HCT116 (cell line): ENCODE data around the gene GFOD1. TPM values are rescaled to one million over a fixed set of nuclear protein-coding genes. Genes with fewer than 3 reads are reported as not detected.

Experiments
- ATAC-seq: fragments of 200-7000 bp; cut with Tn5 transposase; 2 replicates; pipeline ENCODE4 v1.9.1; 2020; ENCODE audit warnings: mild to moderate bottlenecking, moderate library complexity
- BruUV-seq: library from RNA; stranded (reverse); fragments of 400-500 nt; replicated peaks from 2 replicates; lab custom pipeline; 2021; lab: Mats Ljungman, UMichigan
- CTCF ChIA-PET: fragments of 300-600 bp; sonication (Branson Sonifier 250); formaldehyde crosslinking; loops from one replicate; lab custom pipeline; 2021; ENCODE audit warnings: antibody characterized with exemption; lab: Charles Lee
- POLR2A ChIA-PET: fragments of 300-600, 350-600 bp; sonication (Branson Sonifier 250); formaldehyde crosslinking; loops from one replicate; lab custom pipeline; 2021; ENCODE audit warnings: antibody characterized with exemption; lab: Charles Lee
- RAD21 ChIA-PET, 2 experiments: fragments of 300-600 bp; sonication (Branson Sonifier 250); formaldehyde crosslinking; loops; one replicate each; lab custom pipeline; 2023; ENCODE audit warnings: low total read pairs in 2 of 2; ENCODE audit not compliant: uncharacterized antibody in 2 of 2, unreplicated experiment in 2 of 2, low non-redundant PET in 1 of 2; lab: Charles Lee
- DNase-seq: peaks from one replicate; pipeline ENCODE4 v3.0.0-alpha.2; 2010; ENCODE audit warnings: low read depth, low spot score
- H2AFZ ChIP-seq: fragments of 200-600 bp; shearing (Covaris generic), sonication (generic); 2 replicates; pipeline ENCODE4 v1.6.1; 2017; ENCODE audit warnings: low read depth, mixed run types, mixed read lengths, antibody characterized with exemption, low read length; ENCODE audit not compliant: poor library complexity, severe bottlenecking
- H3K27ac ChIP-seq: 2 replicates; pipeline ENCODE4 v1.5.1; 2012; ENCODE audit warnings: low read depth, low read length
- H3K27me3 ChIP-seq: fragments of 200-600 bp; sonication (generic); 2 replicates; pipeline ENCODE4 v1.6.1; 2016; ENCODE audit warnings: mixed run types, low read length, mixed read lengths; ENCODE audit not compliant: insufficient read depth
- H3K36me3 ChIP-seq, 2 experiments: fragments of 200-500 bp in 1 of 2; fragments of 200-600 bp in 1 of 2; sonication (Bioruptor generic) in 1 of 2; sonication (generic) in 1 of 2; 2 replicates each; pipeline versions ENCODE4 v1.5.1 to v1.6.1; 2014 to 2016; ENCODE audit warnings: low read length in 2 of 2, inconsistent platforms in 1 of 2, mixed read lengths in 1 of 2, mixed run types in 1 of 2; ENCODE audit not compliant: insufficient read depth in 2 of 2, control insufficient read depth in 1 of 2
- H3K4me1 ChIP-seq, 2 experiments: fragments of 200-600 bp in 1 of 2; sonication (generic) in 1 of 2; 2 replicates each; pipeline versions ENCODE4 v1.5.1 to v1.6.1; 2012 to 2017; ENCODE audit warnings: low read length in 2 of 2, inconsistent platforms in 1 of 2, mild to moderate bottlenecking in 1 of 2, mixed read lengths in 1 of 2, mixed run types in 1 of 2, moderate library complexity in 1 of 2; ENCODE audit not compliant: insufficient read depth in 2 of 2, control insufficient read depth in 1 of 2
- H3K4me2 ChIP-seq: fragments of 200-600 bp; sonication (generic); 2 replicates; pipeline ENCODE4 v1.6.1; 2017; ENCODE audit warnings: mixed run types, low read length, mixed read lengths
- H3K4me3 ChIP-seq, 2 experiments: fragments of 200-600 bp in 1 of 2; sonication (generic) in 1 of 2; replicated peaks in 1 of 2; 2 replicates each; pipeline ENCODE4 v1.5.1; 2011 to 2016; ENCODE audit warnings: low read length in 2 of 2, control low read depth in 1 of 2, low read depth in 1 of 2, mild to moderate bottlenecking in 1 of 2, mixed read lengths in 1 of 2, mixed run types in 1 of 2
- H3K79me2 ChIP-seq: fragments of 200-600 bp; sonication (generic); 2 replicates; pipeline ENCODE4 v1.6.1; 2017; ENCODE audit warnings: mild to moderate bottlenecking, mixed run types, low read length, moderate library complexity, mixed read lengths; ENCODE audit not compliant: insufficient read depth
- H3K9ac ChIP-seq: fragments of 200-600 bp; sonication (generic); 2 replicates; pipeline ENCODE4 v1.6.1; 2016; ENCODE audit warnings: low read length, mixed read lengths
- H3K9me2 ChIP-seq: fragments of 200-600 bp; sonication (generic), shearing (Covaris generic); 2 replicates; pipeline ENCODE4 v1.6.1; 2017; ENCODE audit warnings: mixed run types, mild to moderate bottlenecking, moderate library complexity; ENCODE audit not compliant: insufficient read depth
- H3K9me3 ChIP-seq, 2 experiments: fragments of 200-500 bp in 1 of 2; fragments of 200-600 bp in 1 of 2; sonication (Bioruptor generic) in 1 of 2; sonication (generic) in 1 of 2; 2 replicates each; pipeline ENCODE4 v1.6.1; 2014 to 2017; ENCODE audit warnings: low read length in 2 of 2, mixed read lengths in 2 of 2, inconsistent platforms in 1 of 2, low read depth in 1 of 2, mild to moderate bottlenecking in 1 of 2, mixed run types in 1 of 2, moderate library complexity in 1 of 2; ENCODE audit not compliant: control insufficient read depth in 1 of 2, insufficient read depth in 1 of 2
- H4K20me1 ChIP-seq: fragments of 200-600 bp; sonication (generic), shearing (Covaris generic); 2 replicates; pipeline ENCODE4 v1.6.1; 2017; ENCODE audit warnings: mixed run types, mild to moderate bottlenecking, moderate library complexity; ENCODE audit not compliant: insufficient read depth
- CBX3 ChIP-seq: IDR thresholded peaks from 2 replicates; pipeline ENCODE4 v1.6.1; 2012; ENCODE audit warnings: low read depth
- FOSL1 ChIP-seq: IDR thresholded peaks from 2 replicates; pipeline ENCODE4 v1.6.1; 2012; ENCODE audit warnings: low read depth
- JUND ChIP-seq: IDR thresholded peaks from 2 replicates; pipeline ENCODE4 v1.6.1; 2012
- POLR2A ChIP-seq: IDR thresholded peaks from 2 replicates; pipeline ENCODE4 v1.7.0; 2011; ENCODE audit warnings: borderline replicate concordance; ENCODE audit not compliant: insufficient read depth, insufficient read length; ENCODE audit errors: extremely low read depth
- POLR2AphosphoS5 ChIP-seq: IDR thresholded peaks from 2 replicates; pipeline ENCODE4 v1.6.1; 2011; ENCODE audit warnings: mild to moderate bottlenecking, low read depth, low read length, moderate library complexity
- RAD21 ChIP-seq: IDR thresholded peaks from 2 replicates; pipeline ENCODE4 v1.6.1; 2012; ENCODE audit warnings: low read depth, mild to moderate bottlenecking
- SIN3A ChIP-seq: IDR thresholded peaks from 2 replicates; pipeline ENCODE4 v1.6.1; 2012; ENCODE audit warnings: low read depth
- SRF ChIP-seq: IDR thresholded peaks from 2 replicates; pipeline ENCODE4 v1.6.1; 2012; ENCODE audit warnings: low read depth
- TCF7L2 ChIP-seq: IDR thresholded peaks from 2 replicates; pipeline ENCODE4 v1.7.0; 2011; ENCODE audit warnings: borderline replicate concordance, inconsistent platforms; ENCODE audit not compliant: insufficient read depth, insufficient read length; ENCODE audit errors: extremely low read depth
- YY1 ChIP-seq: IDR thresholded peaks from 2 replicates; pipeline ENCODE4 v1.6.1; 2011; ENCODE audit warnings: low read length, low read depth, moderate library complexity, mild to moderate bottlenecking; ENCODE audit not compliant: insufficient replicate concordance; ENCODE audit errors: extremely low read depth
- ZNF274 ChIP-seq: fragments of 200-500 bp; sonication (Bioruptor generic); IDR thresholded peaks from 2 replicates; pipeline ENCODE4 v1.6.1; 2014; ENCODE audit warnings: mild to moderate bottlenecking, low read depth, low read length, inconsistent platforms
- intact Hi-C: fragments of 100-400 bp; cut with micrococcal nuclease; formaldehyde crosslinking; loops from 2 replicates; pipeline ENCODE4 v1.10.0; 2022
- total RNA-seq: library from RNA; stranded (reverse); gene quantifications from one replicate; pipeline ENCODE4 v1.2.1, GENCODE V29; 2021; ENCODE audit not compliant: unreplicated experiment
- TF ChIP-seq, protein P1 (sequence below): IDR thresholded peaks from 2 replicates; pipeline ENCODE4 v1.6.1; 2012
- TF ChIP-seq, protein P2 (sequence below): IDR thresholded peaks from 2 replicates; pipeline ENCODE4 v1.6.1; 2011; ENCODE audit warnings: mild to moderate bottlenecking, low read length, moderate library complexity; ENCODE audit not compliant: insufficient replicate concordance; ENCODE audit errors: extremely low read depth
- TF ChIP-seq, protein P3 (sequence below): IDR thresholded peaks from 2 replicates; pipeline ENCODE4 v1.6.1; 2012
- TF ChIP-seq, protein P4 (sequence below), 3 experiments: fragments of 200-600 bp in 1 of 3; sonication (generic) in 1 of 3; IDR thresholded peaks in 2 of 3; conservative IDR thresholded peaks in 1 of 3; 2 replicates each; pipeline ENCODE4 v1.5.1; 2012 to 2017; ENCODE audit warnings: low read depth in 2 of 3, low read length in 2 of 3, antibody characterized with exemption in 1 of 3, borderline replicate concordance in 1 of 3, control low read depth in 1 of 3, mild to moderate bottlenecking in 1 of 3, mixed read lengths in 1 of 3, mixed run types in 1 of 3, moderate library complexity in 1 of 3; ENCODE audit not compliant: insufficient read depth in 1 of 3

Gene GFOD1
- total RNA-seq, 1 experiment from 2014 or later: 3.8 TPM

DNA sequence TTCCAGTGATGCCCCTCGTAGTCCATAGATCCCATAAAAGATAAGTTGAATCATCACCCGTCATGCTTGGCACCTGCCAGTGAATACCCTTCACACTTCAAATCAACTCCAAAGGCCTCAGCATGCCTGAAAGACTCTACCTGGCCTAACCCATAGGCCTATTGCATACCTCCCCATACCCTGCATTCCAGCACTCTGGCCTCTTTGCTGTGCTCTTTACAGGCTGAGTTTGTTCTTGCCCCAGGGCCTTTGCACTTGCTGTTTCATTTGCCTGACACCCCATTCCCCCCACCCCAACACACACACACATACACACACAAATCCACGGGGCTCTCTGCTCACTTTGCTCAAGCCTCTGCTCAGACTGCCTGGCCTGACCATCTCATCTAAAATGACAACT lies 3.0 kb upstream of the GFOD1 start:
- Histone ChIP-seq H3K4me2 (no peak overlapping the region), H3K4me1 (peaks cover 7 to 23% of the 10 kb centered on the region in 2 experiments; a peak in 3 of 4 replicates), H3K27me3 (no peaks in the 10 kb centered on the region), H3K4me3 (no peak overlapping the region), H2AFZ (no peak overlapping the region), H3K9me3 (no peaks in the 10 kb centered on the region), H4K20me1 (no peaks in the 10 kb centered on the region), H3K27ac (no peak overlapping the region), H3K36me3 (no peaks in the 10 kb centered on the region), H3K79me2 (no peaks in the 10 kb centered on the region), H3K9ac (no peak overlapping the region), H3K9me2 (no peaks in the 10 kb centered on the region)
- DNase-seq: no peak
- ChIA-PET POLR2A (no interaction called here), RAD21 (no interaction called here), CTCF (no interaction called here)
- TF ChIP-seq, protein P1, sequence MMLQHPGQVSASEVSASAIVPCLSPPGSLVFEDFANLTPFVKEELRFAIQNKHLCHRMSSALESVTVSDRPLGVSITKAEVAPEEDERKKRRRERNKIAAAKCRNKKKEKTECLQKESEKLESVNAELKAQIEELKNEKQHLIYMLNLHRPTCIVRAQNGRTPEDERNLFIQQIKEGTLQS: no peak
- TF ChIP-seq CBX3: no peak
- TF ChIP-seq RAD21: no peak
- TF ChIP-seq YY1: no peak
- no peak for TF ChIP-seq FOSL1
- intact Hi-C loops: no loop called here
- no TSS peak for BruUV-seq
- ATAC-seq: no peak

DNA sequence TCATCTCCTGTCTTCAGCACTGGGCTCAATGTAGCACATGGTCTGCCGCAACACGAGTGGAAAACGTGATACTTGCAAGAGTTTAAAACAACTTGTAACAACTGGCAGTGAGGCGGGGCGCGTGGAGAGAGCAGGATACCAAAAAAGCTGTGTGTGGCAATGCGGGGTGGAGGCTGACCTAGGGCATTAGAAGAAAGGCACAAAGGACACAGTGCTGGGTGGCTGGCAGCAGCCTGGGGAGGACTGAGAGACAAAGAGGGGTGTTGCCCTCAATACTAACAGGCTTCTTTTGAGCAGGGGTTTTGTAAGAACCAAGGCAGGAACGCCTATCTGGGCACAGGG lies 1.5 kb upstream of the GFOD1 start:
- no TSS peak for BruUV-seq
- Histone ChIP-seq H3K27me3 (no peaks in the 10 kb centered on the region), H2AFZ (no peak overlapping the region), H3K4me1 (peaks cover 7 to 25% of the 10 kb centered on the region in 2 experiments; a peak in 3 of 4 replicates), H4K20me1 (no peaks in the 10 kb centered on the region), H3K9ac (no peak overlapping the region), H3K4me3 (no peak overlapping the region), H3K9me2 (no peaks in the 10 kb centered on the region), H3K79me2 (no peaks in the 10 kb centered on the region; the same call in 1 of the 2 replicates), H3K36me3 (no peaks in the 10 kb centered on the region), H3K9me3 (no peaks in the 10 kb centered on the region), H3K27ac (no peak overlapping the region), H3K4me2 (no peak overlapping the region)
- CTCF ChIA-PET: no interaction called here
- ATAC-seq: no peak
- no peak for DNase-seq
- TF ChIP-seq TCF7L2 (no peak), JUND (no peak), FOSL1 (no peak), ZNF274 (no peak), SRF (no peak), YY1 (no peak), POLR2AphosphoS5 (no peak), SIN3A (no peak), POLR2A (no peak)
- TF ChIP-seq, protein P1: no peak
- TF ChIP-seq, protein P2, sequence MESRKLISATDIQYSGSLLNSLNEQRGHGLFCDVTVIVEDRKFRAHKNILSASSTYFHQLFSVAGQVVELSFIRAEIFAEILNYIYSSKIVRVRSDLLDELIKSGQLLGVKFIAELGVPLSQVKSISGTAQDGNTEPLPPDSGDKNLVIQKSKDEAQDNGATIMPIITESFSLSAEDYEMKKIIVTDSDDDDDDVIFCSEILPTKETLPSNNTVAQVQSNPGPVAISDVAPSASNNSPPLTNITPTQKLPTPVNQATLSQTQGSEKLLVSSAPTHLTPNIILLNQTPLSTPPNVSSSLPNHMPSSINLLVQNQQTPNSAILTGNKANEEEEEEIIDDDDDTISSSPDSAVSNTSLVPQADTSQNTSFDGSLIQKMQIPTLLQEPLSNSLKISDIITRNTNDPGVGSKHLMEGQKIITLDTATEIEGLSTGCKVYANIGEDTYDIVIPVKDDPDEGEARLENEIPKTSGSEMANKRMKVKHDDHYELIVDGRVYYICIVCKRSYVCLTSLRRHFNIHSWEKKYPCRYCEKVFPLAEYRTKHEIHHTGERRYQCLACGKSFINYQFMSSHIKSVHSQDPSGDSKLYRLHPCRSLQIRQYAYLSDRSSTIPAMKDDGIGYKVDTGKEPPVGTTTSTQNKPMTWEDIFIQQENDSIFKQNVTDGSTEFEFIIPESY: no peak
- TF ChIP-seq, protein P3, sequence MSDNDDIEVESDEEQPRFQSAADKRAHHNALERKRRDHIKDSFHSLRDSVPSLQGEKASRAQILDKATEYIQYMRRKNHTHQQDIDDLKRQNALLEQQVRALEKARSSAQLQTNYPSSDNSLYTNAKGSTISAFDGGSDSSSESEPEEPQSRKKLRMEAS: no peak
- TF ChIP-seq, protein P4, sequence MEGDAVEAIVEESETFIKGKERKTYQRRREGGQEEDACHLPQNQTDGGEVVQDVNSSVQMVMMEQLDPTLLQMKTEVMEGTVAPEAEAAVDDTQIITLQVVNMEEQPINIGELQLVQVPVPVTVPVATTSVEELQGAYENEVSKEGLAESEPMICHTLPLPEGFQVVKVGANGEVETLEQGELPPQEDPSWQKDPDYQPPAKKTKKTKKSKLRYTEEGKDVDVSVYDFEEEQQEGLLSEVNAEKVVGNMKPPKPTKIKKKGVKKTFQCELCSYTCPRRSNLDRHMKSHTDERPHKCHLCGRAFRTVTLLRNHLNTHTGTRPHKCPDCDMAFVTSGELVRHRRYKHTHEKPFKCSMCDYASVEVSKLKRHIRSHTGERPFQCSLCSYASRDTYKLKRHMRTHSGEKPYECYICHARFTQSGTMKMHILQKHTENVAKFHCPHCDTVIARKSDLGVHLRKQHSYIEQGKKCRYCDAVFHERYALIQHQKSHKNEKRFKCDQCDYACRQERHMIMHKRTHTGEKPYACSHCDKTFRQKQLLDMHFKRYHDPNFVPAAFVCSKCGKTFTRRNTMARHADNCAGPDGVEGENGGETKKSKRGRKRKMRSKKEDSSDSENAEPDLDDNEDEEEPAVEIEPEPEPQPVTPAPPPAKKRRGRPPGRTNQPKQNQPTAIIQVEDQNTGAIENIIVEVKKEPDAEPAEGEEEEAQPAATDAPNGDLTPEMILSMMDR (IDR thresholded peaks at IDR 0.05 in 2 of 3, conservative IDR thresholded peaks at IDR 0.05 in 1 of 3; ENCODE audit: borderline replicate concordance in 1 of 3, insufficient read depth in 1 of 3, low read depth in 2 of 3, low read length in 2 of 3): no peak
- RAD21 ChIA-PET: no interaction called here
- intact Hi-C loops: loop anchor here (5.0 kb wide), 1 partner anchor 83 kb away; the partner anchor contains the start of gene SIRT5
- POLR2A ChIA-PET: no interaction called here
